RKO (cell line): ENCODE measurements around the gene GNPDA1.

ENCODE experiments used
- DNase-seq: peaks from one replicate; pipeline ENCODE4 v3.0.0-alpha.2; 2016; ENCODE audit warnings: low spot score

Gene GNPDA1

GRCh38 chr5:142023836-142024235, 11.0 kb upstream of the GNPDA1 start:
- DNase-seq: no peak

DNA sequence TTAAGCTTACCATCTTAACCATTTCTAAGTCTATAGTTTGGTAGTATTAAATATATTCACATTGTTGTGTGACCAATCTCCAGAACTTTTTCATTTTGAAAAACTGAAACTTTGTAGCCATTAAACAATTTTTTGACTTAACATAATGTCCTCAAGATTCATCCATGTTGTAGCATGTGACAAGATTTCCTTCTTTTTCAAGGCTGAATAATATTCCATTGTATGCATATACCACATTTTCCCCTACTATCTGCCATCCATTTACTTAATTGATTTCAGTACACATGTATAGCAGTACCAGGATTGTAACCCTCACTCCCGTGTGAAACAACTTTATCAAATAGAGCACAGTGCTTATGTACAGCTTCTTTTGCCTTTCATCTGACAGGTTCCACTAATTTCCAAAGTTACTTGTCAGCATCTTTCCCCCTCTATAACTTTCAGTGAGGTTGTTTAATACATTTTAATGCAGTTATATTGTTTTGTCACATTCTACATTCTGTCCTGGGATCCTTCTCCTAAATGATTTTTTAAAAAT, 7.4 kb upstream of the GNPDA1 start:
- no peak for DNase-seq

GRCh38 chr5:142017832-142018427, 5.1 kb upstream of the GNPDA1 start:
- DNase-seq: no peak

DNA sequence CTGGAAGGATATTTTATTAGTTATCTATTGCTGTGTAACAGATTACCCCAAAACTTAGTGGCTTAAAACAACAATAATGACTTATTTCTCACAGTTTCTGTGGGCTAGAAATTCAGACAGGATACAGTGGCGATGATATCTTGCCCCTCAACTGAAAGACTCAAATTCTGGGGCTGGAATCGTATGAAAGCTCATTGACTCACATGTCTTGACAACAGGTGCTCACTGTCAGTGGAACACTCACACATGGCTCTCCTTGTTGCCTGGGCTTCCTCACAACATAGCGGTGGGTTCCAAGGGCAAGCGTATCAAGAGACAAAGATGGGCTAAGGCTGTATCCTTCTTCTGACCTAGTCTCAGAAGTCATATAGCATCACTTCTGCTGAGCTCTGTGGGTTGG, 3.7 kb upstream of the GNPDA1 start:
- no peak for DNase-seq

DNA sequence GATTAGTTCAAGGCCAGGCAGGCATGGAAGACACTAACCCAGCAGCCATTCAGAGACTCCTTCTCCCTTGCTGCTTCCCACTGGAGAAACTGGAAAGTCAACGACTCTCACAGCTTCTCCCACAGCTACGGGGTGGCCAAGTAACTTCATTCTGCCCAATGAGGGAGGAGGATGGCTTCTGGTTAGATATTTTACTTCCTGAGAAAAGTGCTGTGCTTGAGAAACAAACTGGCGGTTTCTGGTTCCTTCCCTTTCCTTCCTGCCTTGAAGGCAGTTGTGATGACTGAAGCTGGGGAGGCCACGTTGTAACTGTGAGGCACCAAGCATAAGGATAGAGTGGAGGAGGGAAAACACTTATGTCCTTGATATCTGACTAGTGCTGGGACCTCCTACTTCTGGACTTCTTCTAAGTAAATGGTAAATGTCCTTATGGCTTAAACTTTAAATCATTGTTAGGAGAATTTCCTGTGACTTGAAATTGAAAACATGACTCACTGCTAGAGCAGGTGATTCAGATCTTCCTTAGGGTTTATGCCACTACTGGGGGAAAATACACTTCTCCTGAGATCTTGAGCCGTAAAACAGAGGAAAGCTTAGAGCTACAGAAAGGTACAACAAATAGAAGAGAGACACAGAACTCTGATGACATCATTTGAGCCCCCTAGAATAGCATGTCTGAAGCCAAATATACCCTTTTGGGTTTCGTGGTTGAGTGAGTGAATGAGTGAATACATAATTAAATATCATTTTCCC, 3.1 kb upstream of the GNPDA1 start:
- DNase-seq: peak; percentile 88

GRCh38 chr5:142014911-142015584, 2.2 kb upstream of the GNPDA1 start:
- DNase-seq: peak; percentile 88

DNA sequence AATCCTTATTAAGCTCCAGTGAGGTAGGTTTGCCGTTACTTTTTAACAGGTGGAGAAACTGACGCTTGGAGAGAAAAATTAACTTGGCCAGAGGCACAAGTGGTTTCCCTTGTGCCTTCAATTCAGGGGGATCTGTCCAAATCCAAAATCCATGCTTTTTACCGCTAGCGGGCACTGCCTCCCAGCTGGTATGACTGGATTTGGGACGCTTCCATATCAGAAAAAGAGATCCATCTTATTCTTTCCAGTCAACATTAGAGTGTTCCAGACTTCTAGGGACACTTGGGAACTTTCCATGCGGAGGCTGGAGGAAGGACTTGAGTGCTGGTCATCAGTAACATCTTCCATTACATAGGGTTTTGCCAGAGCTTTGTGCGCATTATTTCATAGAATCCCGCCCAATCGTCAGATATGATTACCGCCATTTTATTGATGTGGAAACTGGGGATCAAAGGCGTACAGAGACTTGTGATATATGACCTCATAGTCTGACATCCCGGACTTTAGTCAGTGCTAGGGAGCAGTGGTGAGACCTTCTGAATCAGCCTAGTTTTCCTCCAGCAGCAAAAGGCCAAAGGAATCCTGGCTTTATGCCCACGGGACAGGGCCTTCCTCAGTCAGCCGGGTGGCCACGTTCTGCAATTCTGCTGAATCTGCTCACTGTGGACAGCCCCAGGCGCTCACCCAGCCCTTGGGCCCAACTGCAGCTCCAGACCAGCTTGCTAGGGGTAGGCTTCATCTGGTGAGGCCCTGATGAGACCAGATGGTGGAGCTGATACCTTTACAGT, 1.1 kb upstream of the GNPDA1 start:
- peak; percentile 93 for DNase-seq

DNA sequence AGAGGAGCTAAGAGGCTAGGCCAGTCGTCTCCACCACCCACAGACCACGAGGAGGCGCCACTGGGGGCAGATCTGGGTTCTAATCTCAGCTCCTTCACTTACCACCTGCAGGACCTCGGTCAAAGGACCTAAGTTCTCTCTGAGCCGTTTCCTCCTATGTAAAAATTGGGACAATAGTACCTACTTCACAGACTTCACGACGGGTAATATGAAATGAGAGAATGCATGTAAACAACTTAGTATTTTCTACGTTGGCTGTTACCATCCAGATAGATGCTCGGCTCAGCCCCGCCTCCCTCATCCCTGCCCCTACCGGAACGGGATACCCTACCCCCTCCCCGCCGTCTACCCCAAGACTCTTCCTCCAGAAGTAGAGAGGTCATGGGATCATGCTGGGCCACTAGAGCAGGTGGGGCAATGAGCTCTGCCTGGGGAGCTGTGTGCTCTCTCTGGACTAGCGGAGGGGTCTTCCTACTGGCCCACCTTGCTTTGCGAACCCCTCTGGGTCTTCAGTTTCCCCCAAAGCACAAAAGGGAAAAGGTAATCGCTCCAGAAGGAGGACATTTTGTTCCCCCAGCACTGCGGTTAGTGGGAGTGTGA, 541 bp downstream of the GNPDA1 start:
- DNase-seq: peak; percentile 72

DNA sequence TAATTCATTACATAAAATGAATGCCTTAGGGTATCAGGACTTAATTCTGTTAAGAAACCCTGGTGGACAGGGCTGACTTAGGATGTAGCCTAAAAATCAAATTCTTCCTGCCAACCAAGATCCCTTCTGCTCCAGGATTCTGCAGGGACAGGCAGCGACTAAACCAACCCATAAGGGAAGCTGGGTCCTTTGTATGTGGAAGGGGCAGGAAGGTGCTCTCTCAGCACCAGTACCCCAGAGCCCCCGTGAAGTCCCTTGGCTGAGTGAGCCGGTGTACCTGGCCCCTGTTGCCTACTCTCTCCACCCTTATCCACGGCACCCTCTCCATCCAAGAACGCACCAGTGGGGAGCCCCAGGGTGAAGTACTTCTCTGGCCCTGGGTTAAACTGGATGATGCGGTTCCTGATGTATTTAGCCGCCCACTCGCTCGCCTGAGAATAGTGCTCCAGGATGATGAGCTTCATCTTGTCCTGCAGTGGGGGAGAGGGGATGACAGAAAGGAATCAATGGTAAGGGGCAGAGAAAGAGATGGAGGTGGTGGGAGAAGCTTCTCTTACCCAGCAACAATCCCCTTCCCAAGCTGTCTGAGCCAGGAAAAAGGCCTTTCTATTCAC, 1.1 kb downstream of the GNPDA1 start:
- DNase-seq: no peak

DNA sequence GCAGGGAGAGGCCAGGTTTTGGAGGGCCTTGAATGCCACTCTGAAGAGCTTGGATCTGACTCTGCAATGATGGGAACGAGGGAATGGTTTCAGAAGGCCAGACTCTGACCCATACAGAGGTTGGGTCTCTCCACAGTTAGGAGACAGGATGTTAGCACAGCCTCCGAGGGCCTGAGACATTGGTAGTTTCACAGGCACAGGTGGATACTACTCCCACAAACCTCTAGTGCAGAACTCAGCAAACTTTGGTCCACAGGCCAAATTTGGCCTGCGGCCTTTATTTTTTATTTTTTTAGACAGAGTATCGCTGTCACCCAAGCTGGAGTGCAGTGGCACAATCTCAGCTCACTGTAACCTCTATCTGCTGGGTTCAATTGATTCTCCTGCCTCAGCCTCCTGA, 2.9 kb downstream of the GNPDA1 start:
- DNase-seq: no peak

DNA sequence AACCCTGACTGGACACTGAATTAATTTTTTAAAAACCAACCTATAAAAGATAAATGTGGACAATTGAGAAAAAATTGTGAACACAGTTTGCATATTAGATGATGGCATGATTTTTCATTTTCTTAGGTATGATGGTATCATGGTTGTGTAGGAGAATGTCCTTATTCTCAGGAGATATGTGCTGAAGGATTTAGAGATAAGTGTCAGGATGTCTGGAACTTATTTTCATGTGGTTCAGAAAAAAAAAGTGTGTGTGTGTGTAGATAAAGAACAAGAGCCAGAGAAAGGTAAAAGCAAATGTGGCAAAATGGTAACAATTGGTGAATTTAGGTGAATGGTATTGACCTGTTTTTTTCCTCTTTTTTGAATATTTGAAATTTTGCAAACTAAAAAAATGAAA, 4.0 kb downstream of the GNPDA1 start:
- DNase-seq: no peak

GRCh38 chr5:142007237-142007544, 5.6 kb downstream of the GNPDA1 start:
- DNase-seq: no peak

DNA sequence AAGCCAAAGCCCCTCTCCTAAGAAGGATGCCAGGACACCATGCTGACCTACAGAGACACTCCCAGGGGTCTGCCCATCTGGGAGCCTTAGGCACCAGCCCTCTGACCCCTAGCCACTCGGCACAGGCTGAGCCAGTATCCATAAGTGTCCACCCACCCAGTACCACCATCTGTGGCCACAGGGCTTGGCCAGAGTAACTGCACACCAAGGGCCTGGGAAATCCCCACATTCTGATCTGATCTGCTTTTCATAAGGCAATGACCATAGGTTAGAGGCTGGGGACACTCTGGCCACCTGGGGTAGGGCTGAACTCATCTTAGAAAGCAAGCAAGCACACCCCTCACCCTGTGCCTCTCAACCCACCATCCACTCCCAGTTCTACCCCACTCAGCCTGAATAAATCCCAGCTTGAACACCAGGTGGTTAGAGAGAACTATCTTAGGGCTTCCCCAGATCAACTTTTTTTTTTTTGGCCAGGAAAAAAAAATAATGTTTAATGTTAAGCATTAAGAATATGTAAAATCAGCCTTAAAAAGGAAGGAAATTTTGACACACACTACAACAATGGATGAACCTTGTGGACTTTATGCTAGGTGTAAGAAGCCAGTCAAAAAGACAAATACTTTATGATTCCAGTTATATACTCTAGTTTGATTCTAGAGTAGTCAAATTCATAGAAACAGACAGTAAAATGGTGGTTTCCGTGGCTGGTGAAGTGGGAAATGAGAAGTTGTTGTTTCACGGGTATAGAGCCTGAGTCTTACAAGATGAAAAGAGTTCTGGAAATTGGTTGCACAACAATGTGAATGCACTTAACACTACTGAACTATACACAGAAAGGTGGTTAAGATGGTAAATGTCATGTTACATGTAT, 6.2 kb downstream of the GNPDA1 start:
- no peak for DNase-seq

GRCh38 chr5:142003266-142003800, 9.5 kb downstream of the GNPDA1 start:
- no peak for DNase-seq

GRCh38 chr5:142000704-142001484, 11.9 kb downstream of the GNPDA1 start:
- no peak for DNase-seq

GRCh38 chr5:142000173-142000572, 12.7 kb downstream of the GNPDA1 start:
- no peak for DNase-seq

DNA sequence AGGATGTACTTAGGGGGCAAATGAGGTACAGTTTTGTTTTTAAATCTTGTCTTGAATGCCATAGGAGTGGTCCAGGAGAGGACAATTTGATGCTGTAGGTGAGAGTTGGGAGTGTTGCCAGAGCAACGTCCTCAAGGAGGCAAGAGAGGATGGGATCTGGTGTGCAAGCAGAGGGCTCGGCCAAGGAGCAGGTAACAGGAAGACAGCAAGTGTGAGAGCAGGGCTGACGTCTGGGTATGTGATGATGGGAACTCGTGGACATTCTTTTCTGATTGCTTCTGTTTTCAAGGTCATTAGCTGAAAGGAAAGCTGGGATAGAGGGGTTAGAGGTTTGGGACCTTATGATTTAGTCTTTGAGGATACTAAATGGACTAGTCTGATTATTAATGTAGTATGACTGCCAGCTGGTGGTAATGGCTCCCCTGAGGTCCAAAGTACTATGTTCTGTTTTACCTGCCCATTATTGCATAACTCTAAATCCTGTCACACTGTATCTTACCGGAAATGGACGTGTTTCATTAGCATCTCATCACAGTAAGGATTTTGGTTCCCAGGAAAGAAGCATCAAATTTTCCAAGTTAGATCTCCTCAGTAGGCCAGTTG, 15.4 kb downstream of the GNPDA1 start:
- DNase-seq: no peak

- no peak for DNase-seq
Measured at GRCh38 chr5:141995656-141996055, 17.2 kb downstream of the GNPDA1 start.

GRCh38 chr5:141994511-141995136, 18.2 kb downstream of the GNPDA1 start:
- no peak for DNase-seq
